Measurements from ENCODE around the gene PTPN11. TPM values are rescaled to one million over a fixed set of nuclear protein-coding genes. Genes with fewer than 3 reads are reported as not detected.

PTPN11 gene
- total RNA-seq, 4 donors from 2014 or later: 131 to 178 (median 141) TPM

- ATAC-seq: no peak
- H3K36me3 ChIP-seq: peaks cover 0 to 80% of the 10 kb centered on the region in 2 donors
- TF ChIP-seq POLR2AphosphoS5 (IDR thresholded peaks at IDR 0.05) (no peak), CTCF (IDR thresholded peaks at IDR 0.05) (no peak), EP300 (IDR thresholded peaks at IDR 0.05) (no peak), POLR2A (IDR thresholded peaks at IDR 0.05) (no peak)
- H3K4me3 ChIP-seq: no peak overlapping the region
- H3K27ac ChIP-seq: no peak overlapping the region
- 99 to 100% methylated on average over 1 to 5 of the region's 6 CpGs for WGBS, 2 donors (ENCODE audit: low coverage in 1 of 2)
- H3K4me1 ChIP-seq: no peaks in the 10 kb centered on the region
- no peaks in the 10 kb centered on the region for H3K27me3 ChIP-seq
- no peaks in the 10 kb centered on the region for H3K9me3 ChIP-seq
These were observed 87.9 kb downstream of the PTPN11 start for GRCh38 chr12:112506513-112507166.

DNA sequence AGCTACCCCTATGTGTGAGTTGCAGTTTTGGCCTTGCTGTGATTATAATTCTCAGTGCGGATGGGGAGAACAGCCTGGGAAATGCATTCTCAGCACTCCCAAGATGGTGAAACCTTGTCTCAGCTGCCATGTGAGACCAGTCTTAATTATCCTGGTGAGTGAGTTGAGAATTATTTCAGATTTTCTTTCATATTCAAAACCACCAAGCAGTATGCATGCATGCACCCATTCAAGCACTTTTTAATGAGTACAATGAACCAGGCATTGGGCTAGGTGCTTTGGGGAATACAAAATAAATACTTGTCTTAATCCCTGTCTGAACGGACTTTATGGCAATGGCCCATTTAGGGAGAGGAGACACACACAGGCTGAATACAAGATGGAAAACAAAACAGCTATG is 94.7 kb downstream of the PTPN11 start:
- no peak for TF ChIP-seq POLR2A (IDR thresholded peaks at IDR 0.05)
- TF ChIP-seq POLR2AphosphoS5 (IDR thresholded peaks at IDR 0.05): no peak
- TF ChIP-seq EP300 (IDR thresholded peaks at IDR 0.05): no peak
- TF ChIP-seq CTCF (IDR thresholded peaks at IDR 0.05): no peak
- 75 to 100% methylated on average over 1 to 2 of the region's 2 CpGs for WGBS, 2 donors (ENCODE audit: low coverage in 1 of 2)
- H3K9me3 ChIP-seq: no peaks in the 10 kb centered on the region

GRCh38 chr12:112514456-112514855 is 95.7 kb downstream of the PTPN11 start:
- TF ChIP-seq CTCF (IDR thresholded peaks at IDR 0.05): no peak
- 85 to 89% methylated on average over 2 to 5 of the region's 5 CpGs for WGBS, 2 donors (ENCODE audit: low coverage in 1 of 2)
- H3K27ac ChIP-seq: no peak overlapping the region
- no peaks in the 10 kb centered on the region for H3K4me1 ChIP-seq
- ATAC-seq: no peak
- no peak overlapping the region for H3K4me3 ChIP-seq
- H3K27me3 ChIP-seq: no peaks in the 10 kb centered on the region
- H3K9me3 ChIP-seq: no peaks in the 10 kb centered on the region
- H3K36me3 ChIP-seq: peaks cover 0 to 28% of the 10 kb centered on the region in 2 donors

More for the DNA sequence above, 94.7 kb downstream of the PTPN11 start:
- Histone ChIP-seq H3K27me3 (no peaks in the 10 kb centered on the region), H3K36me3 (peaks cover 0 to 28% of the 10 kb centered on the region in 2 donors), H3K27ac (no peak overlapping the region), H3K4me1 (no peaks in the 10 kb centered on the region), H3K4me3 (no peak overlapping the region)
- ATAC-seq: no peak

- ATAC-seq: no peak
These were observed 96.3 kb downstream of the PTPN11 start for GRCh38 chr12:112514926-112515642.

More at GRCh38 chr12:112514926-112515642, 96.3 kb downstream of the PTPN11 start:
- peaks cover 0 to 24% of the 10 kb centered on the region in 2 donors for H3K36me3 ChIP-seq
- H3K4me1 ChIP-seq: no peaks in the 10 kb centered on the region
- H3K27me3 ChIP-seq: no peaks in the 10 kb centered on the region
- no peak overlapping the region for H3K27ac ChIP-seq
- no peak for TF ChIP-seq POLR2A (IDR thresholded peaks at IDR 0.05)
- TF ChIP-seq POLR2AphosphoS5 (IDR thresholded peaks at IDR 0.05): no peak
- no peak for TF ChIP-seq EP300 (IDR thresholded peaks at IDR 0.05)
- TF ChIP-seq CTCF (IDR thresholded peaks at IDR 0.05): no peak
- H3K9me3 ChIP-seq: no peaks in the 10 kb centered on the region
- no peak overlapping the region for H3K4me3 ChIP-seq
- WGBS, 2 donors (ENCODE audit: low coverage in 1 of 2): 66 to 77% methylated on average over 6 to 7 of the region's 9 CpGs

All from gastroesophageal sphincter (tissue), 4 donors.